Neuronal stem cell (in vitro differentiated cells): Measurements from ENCODE around the gene GPHN.

Source experiments
- DNase-seq: peaks from one replicate; pipeline ENCODE4 v3.0.0-alpha.2; 2013; ENCODE audit warnings: low spot score
- H2AFZ ChIP-seq: one replicate; pipeline ENCODE4 v1.6.1; 2013; ENCODE audit warnings: mild to moderate bottlenecking, low read length, inconsistent platforms
- H2AK5ac ChIP-seq: 2 replicates; pipeline ENCODE4 v1.6.1; 2013; ENCODE audit warnings: low read depth, mild to moderate bottlenecking, inconsistent platforms, low read length, moderate library complexity, mixed read lengths
- H2BK120ac ChIP-seq: 2 replicates; pipeline ENCODE4 v1.6.1; 2013; ENCODE audit warnings: low read depth, mild to moderate bottlenecking, inconsistent platforms, low read length, moderate library complexity, mixed read lengths
- H2BK12ac ChIP-seq: one replicate; pipeline ENCODE4 v1.6.1; 2013; ENCODE audit warnings: low read length, inconsistent platforms
- H2BK15ac ChIP-seq: 2 replicates; pipeline ENCODE4 v1.6.1; 2013; ENCODE audit warnings: mild to moderate bottlenecking, low read length, inconsistent platforms, mixed read lengths
- H2BK5ac ChIP-seq: one replicate; pipeline ENCODE4 v1.6.1; 2013; ENCODE audit warnings: inconsistent platforms, mild to moderate bottlenecking, low read length, moderate library complexity
- H3K14ac ChIP-seq: one replicate; pipeline ENCODE4 v1.6.1; 2013; ENCODE audit warnings: low read length, inconsistent platforms
- H3K18ac ChIP-seq: 2 replicates; pipeline ENCODE4 v1.6.1; 2013; ENCODE audit warnings: low read length, inconsistent platforms
- H3K23ac ChIP-seq: 2 replicates; pipeline ENCODE4 v1.6.1; 2013; ENCODE audit warnings: low read depth, mild to moderate bottlenecking, mixed read lengths, low read length, inconsistent platforms; ENCODE audit not compliant: poor library complexity
- H3K27ac ChIP-seq: replicated peaks from 3 replicates; pipeline ENCODE4 v1.5.1; 2013; ENCODE audit warnings: low read length, inconsistent platforms
- H3K27me3 ChIP-seq, 3 experiments: 2 replicates each; pipeline ENCODE4 v1.6.1; 2013; ENCODE audit warnings: low read length in 3 of 3, mild to moderate bottlenecking in 2 of 3, inconsistent platforms in 1 of 3, low read depth in 1 of 3, mixed read lengths in 1 of 3, moderate library complexity in 1 of 3; ENCODE audit not compliant: control insufficient read depth in 3 of 3, insufficient read depth in 3 of 3
- H3K36me3 ChIP-seq, 2 donors: replicated peaks in 1 of 2; 2 replicates each; pipeline ENCODE4 v1.6.1; 2013; ENCODE audit warnings: low read length in 2 of 2; ENCODE audit not compliant: control insufficient read depth in 2 of 2, insufficient read depth in 2 of 2
- H3K4ac ChIP-seq: 2 replicates; pipeline ENCODE4 v1.6.1; 2013; ENCODE audit warnings: inconsistent platforms, mild to moderate bottlenecking, low read length, moderate library complexity
- H3K4me1 ChIP-seq, 2 donors: 1 replicate in 1 of 2; 2 replicates in 1 of 2; pipeline ENCODE4 v1.6.1; 2013; ENCODE audit warnings: low read length in 2 of 2, low read depth in 1 of 2; ENCODE audit not compliant: control insufficient read depth in 2 of 2, insufficient read depth in 1 of 2
- H3K4me2 ChIP-seq: one replicate; pipeline ENCODE4 v1.6.1; 2013; ENCODE audit warnings: mild to moderate bottlenecking, low read length, inconsistent platforms; ENCODE audit not compliant: insufficient read depth, poor library complexity, severe bottlenecking
- H3K4me3 ChIP-seq, 2 donors: 2 replicates each; pipeline ENCODE4 v1.5.1; 2013; ENCODE audit warnings: low read length in 2 of 2, mild to moderate bottlenecking in 2 of 2, inconsistent platforms in 1 of 2, moderate library complexity in 1 of 2
- H3K79me1 ChIP-seq: one replicate; pipeline ENCODE4 v1.6.1; 2013; ENCODE audit warnings: low read depth, mild to moderate bottlenecking, inconsistent platforms, low read length, moderate library complexity
- H3K9ac ChIP-seq: one replicate; pipeline ENCODE4 v1.6.1; 2013; ENCODE audit warnings: mild to moderate bottlenecking, low read depth, low read length, inconsistent platforms; ENCODE audit not compliant: poor library complexity
- H3K9me3 ChIP-seq, 2 donors: replicated peaks in 1 of 2; 2 replicates each; pipeline versions ENCODE3 to v1.6.1; 2013; ENCODE audit warnings: low read length in 2 of 2, mild to moderate bottlenecking in 2 of 2, inconsistent platforms in 1 of 2, low read depth in 1 of 2, mixed read lengths in 1 of 2, moderate library complexity in 1 of 2; ENCODE audit not compliant: control insufficient read depth in 2 of 2, insufficient read depth in 1 of 2
- H4K8ac ChIP-seq: one replicate; pipeline ENCODE4 v1.6.1; 2013; ENCODE audit warnings: low read depth, mild to moderate bottlenecking, inconsistent platforms, low read length, moderate library complexity
- H4K91ac ChIP-seq: one replicate; pipeline ENCODE4 v1.6.1; 2013; ENCODE audit warnings: low read length, low read depth, mild to moderate bottlenecking, inconsistent platforms; ENCODE audit not compliant: poor library complexity
- WGBS, 2 donors: extraction: QIAGEN DNeasy Blood & Tissue Kit; methylation state at CpG; one replicate each; pipeline ENCODE4 v1.1.7; 2013; ENCODE audit warnings: missing lambda C conversion rate in 2 of 2, mixed read lengths in 1 of 2; ENCODE audit not compliant: insufficient read length in 2 of 2, insufficient replicate concordance in 1 of 2; ENCODE audit errors: extremely low coverage in 2 of 2; 5-methylcytosine and 5-hydroxymethylcytosine counted together

The GPHN gene

GRCh38 chr14:67010602-67011001, 502.7 kb downstream of the GPHN start:
- Histone ChIP-seq H3K23ac (no peak overlapping the region), H4K8ac (no peak overlapping the region), H3K4me2 (no peak overlapping the region), H3K27me3 (no peaks in the 10 kb centered on the region), H3K18ac (no peak overlapping the region), H3K79me1 (no peaks in the 10 kb centered on the region), H2BK15ac (no peak overlapping the region), H3K4ac (no peak overlapping the region), H2AFZ (no peak overlapping the region), H3K9ac (no peak overlapping the region), H4K91ac (no peak overlapping the region), H2AK5ac (no peak overlapping the region), H3K14ac (no peak overlapping the region), H3K27ac (no peak overlapping the region), H3K36me3 (no peaks in the 10 kb centered on the region), H3K9me3 (no peaks in the 10 kb centered on the region), H2BK120ac (no peak overlapping the region), H2BK12ac (no peak overlapping the region), H3K4me1 (no peaks in the 10 kb centered on the region), H2BK5ac (no peak overlapping the region), H3K4me3 (no peak overlapping the region)
- no peak for DNase-seq
- no CpG with 5 or more reads among the region's 1 CpG for WGBS, 2 donors

DNA sequence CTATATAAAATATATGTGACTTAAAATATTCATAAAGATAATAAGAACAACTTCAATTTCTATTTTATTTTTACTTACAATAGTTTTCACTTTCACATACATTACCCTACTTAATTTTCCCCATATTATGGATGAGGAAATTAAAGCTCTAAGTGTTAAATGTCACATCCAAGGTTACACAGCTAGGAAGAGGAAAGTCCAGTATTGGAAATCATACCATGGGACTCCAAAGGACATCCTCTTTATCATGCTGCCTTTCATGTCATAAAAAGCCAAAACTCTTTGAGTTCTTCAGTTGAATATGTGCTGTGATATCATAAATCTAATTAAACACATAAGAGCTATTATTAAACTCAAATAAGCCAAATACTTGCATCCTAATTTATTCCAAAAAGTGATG, 508.9 kb downstream of the GPHN start:
- H3K36me3 ChIP-seq: no peaks in the 10 kb centered on the region
- no peak overlapping the region for H2BK12ac ChIP-seq
- DNase-seq: no peak
- H3K18ac ChIP-seq: no peak overlapping the region
- H2BK5ac ChIP-seq: no peak overlapping the region
- H3K4me3 ChIP-seq: no peak overlapping the region
- H3K23ac ChIP-seq: no peak overlapping the region
- no peaks in the 10 kb centered on the region for H3K9me3 ChIP-seq
- H3K9ac ChIP-seq: no peak overlapping the region
- H3K4me1 ChIP-seq: peaks cover 0 to 2% of the 10 kb centered on the region in 2 donors
- no peak overlapping the region for H2AK5ac ChIP-seq
- no peak overlapping the region for H2BK120ac ChIP-seq
- H3K27ac ChIP-seq: no peak overlapping the region
- no peak overlapping the region for H3K14ac ChIP-seq
- no peaks in the 10 kb centered on the region for H3K79me1 ChIP-seq
- H3K27me3 ChIP-seq: no peaks in the 10 kb centered on the region
- H2AFZ ChIP-seq: no peak overlapping the region
- H2BK15ac ChIP-seq: no peak overlapping the region
- no peak overlapping the region for H4K8ac ChIP-seq
- H4K91ac ChIP-seq: no peak overlapping the region
- H3K4me2 ChIP-seq: no peak overlapping the region
- no peak overlapping the region for H3K4ac ChIP-seq

DNA sequence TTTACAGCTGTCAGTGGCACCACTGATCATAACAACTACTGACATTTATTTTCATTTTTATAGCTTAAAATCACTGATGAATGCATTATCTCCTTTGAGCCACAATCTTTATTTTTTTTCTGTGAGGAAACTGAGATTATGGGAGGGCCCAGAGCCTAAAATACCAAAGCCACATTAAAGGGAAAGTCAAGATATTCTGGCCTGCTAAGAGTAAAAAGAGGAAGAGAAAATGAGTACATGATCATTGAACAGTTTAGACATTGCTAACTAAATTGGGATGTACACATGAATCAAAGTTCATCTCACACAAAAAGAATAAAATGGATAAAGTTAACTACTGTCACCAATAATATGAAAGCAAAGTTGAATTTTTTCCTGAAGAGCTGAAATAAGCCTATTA, 510.8 kb downstream of the GPHN start:
- Histone ChIP-seq H4K8ac (no peak overlapping the region), H3K27me3 (no peaks in the 10 kb centered on the region), H3K79me1 (no peaks in the 10 kb centered on the region), H3K4ac (no peak overlapping the region), H2AFZ (no peak overlapping the region), H3K36me3 (no peaks in the 10 kb centered on the region), H2BK120ac (no peak overlapping the region), H3K14ac (no peak overlapping the region), H2AK5ac (no peak overlapping the region), H3K4me3 (no peak overlapping the region), H3K9me3 (no peaks in the 10 kb centered on the region), H3K4me2 (no peak overlapping the region), H2BK15ac (no peak overlapping the region), H2BK5ac (no peak overlapping the region), H3K27ac (no peak overlapping the region), H3K23ac (no peak overlapping the region), H3K18ac (no peak overlapping the region), H2BK12ac (no peak overlapping the region), H3K4me1 (peaks cover 0 to 2% of the 10 kb centered on the region in 2 donors), H4K91ac (no peak overlapping the region), H3K9ac (no peak overlapping the region)
- no peak for DNase-seq

DNA sequence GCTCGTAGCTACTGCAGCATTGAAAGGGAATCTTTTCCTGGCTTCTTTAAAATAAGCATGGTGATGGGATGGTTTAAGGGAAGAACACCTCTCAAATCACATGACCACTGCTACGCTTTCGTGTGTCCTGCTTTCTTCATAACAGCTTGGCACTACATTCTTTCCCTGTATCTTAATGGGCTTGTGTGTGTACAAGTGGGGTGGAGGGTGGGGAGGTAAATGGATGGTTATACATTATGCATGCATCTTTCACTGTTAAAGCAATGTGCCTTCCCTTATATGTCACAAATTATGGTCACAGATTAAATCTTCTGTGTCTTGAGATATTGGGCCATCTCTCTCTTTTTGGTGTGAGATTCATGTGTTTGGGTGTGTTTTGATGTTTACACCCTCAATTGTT, 511.8 kb downstream of the GPHN start:
- Histone ChIP-seq H3K4me3 (no peak overlapping the region), H2AFZ (no peak overlapping the region), H3K4ac (no peak overlapping the region), H3K36me3 (peaks cover 0 to 3% of the 10 kb centered on the region in 2 donors), H4K91ac (no peak overlapping the region), H3K9ac (no peak overlapping the region), H4K8ac (no peak overlapping the region), H3K18ac (no peak overlapping the region), H3K9me3 (peaks cover 2 to 4% of the 10 kb centered on the region in 2 donors), H2BK5ac (no peak overlapping the region), H2AK5ac (no peak overlapping the region), H3K14ac (no peak overlapping the region), H3K4me2 (no peak overlapping the region), H2BK120ac (no peak overlapping the region), H3K27me3 (no peaks in the 10 kb centered on the region), H3K79me1 (no peaks in the 10 kb centered on the region), H2BK15ac (no peak overlapping the region), H3K27ac (no peak overlapping the region), H2BK12ac (no peak overlapping the region), H3K4me1 (peaks cover 0 to 2% of the 10 kb centered on the region in 2 donors), H3K23ac (no peak overlapping the region)
- no CpG with 5 or more reads among the region's 3 CpGs for WGBS, 2 donors
- DNase-seq: no peak
